Left ventricle myocardium inferior (tissue), 1 donor: Measurements from ENCODE around the gene SLC50A1. TPM values are rescaled to one million over a fixed set of nuclear protein-coding genes. Genes with fewer than 3 reads are reported as not detected.
A peak's percentile ranks its signal among the peaks of the same experiment; 100 is the strongest.

ENCODE experiments used
- DNase-seq: peaks from one replicate; pipeline ENCODE4 v3.0.0-alpha.2; 2020
- H3K27ac ChIP-seq: fragments of 200-600 bp; replicated peaks from 2 replicates; pipeline ENCODE4 v1.8.0; 2021
- H3K27me3 ChIP-seq: fragments of 200-600 bp; 2 replicates; pipeline ENCODE4 v1.8.0; 2021; ENCODE audit warnings: low read depth
- H3K36me3 ChIP-seq: fragments of 200-600 bp; 2 replicates; pipeline ENCODE4 v1.8.0; 2021
- H3K4me1 ChIP-seq: fragments of 200-600 bp; 2 replicates; pipeline ENCODE4 v1.8.0; 2021
- H3K4me3 ChIP-seq: fragments of 200-600 bp; 2 replicates; pipeline ENCODE4 v1.8.0; 2021; ENCODE audit warnings: mild to moderate bottlenecking, moderate library complexity
- H3K9me3 ChIP-seq: fragments of 200-600 bp; replicated peaks from 2 replicates; pipeline ENCODE4 v1.8.0; 2021
- intact Hi-C: fragments of 100-400 bp; cut with micrococcal nuclease; formaldehyde crosslinking; loops from one replicate; pipeline ENCODE4 v1.11.0; 2022
- total RNA-seq: library from RNA; stranded (reverse); fragmentation: NEBNext Ultra II Directional; extraction: Animal tissue kit (Norgen Biotek cat#: 25700); gene quantifications from one replicate; pipeline ENCODE4 v1.2.1, GENCODE V29; 2021
- TF ChIP-seq, protein P1 (sequence below): fragments of 200-600 bp; IDR thresholded peaks from 2 replicates; pipeline ENCODE4 v1.8.0; 2021; ENCODE audit warnings: antibody characterized with exemption, mild to moderate bottlenecking, borderline replicate concordance
- donor health status: DM: no; HTN: yes; CAD: no; lungs with severe emphysema.

Gene SLC50A1
- total RNA-seq, 1 donor from 2014 or later = 8.2 TPM

- peaks cover 83% of the 10 kb centered on the region for H3K4me1 ChIP-seq
- TF ChIP-seq, protein P1, sequence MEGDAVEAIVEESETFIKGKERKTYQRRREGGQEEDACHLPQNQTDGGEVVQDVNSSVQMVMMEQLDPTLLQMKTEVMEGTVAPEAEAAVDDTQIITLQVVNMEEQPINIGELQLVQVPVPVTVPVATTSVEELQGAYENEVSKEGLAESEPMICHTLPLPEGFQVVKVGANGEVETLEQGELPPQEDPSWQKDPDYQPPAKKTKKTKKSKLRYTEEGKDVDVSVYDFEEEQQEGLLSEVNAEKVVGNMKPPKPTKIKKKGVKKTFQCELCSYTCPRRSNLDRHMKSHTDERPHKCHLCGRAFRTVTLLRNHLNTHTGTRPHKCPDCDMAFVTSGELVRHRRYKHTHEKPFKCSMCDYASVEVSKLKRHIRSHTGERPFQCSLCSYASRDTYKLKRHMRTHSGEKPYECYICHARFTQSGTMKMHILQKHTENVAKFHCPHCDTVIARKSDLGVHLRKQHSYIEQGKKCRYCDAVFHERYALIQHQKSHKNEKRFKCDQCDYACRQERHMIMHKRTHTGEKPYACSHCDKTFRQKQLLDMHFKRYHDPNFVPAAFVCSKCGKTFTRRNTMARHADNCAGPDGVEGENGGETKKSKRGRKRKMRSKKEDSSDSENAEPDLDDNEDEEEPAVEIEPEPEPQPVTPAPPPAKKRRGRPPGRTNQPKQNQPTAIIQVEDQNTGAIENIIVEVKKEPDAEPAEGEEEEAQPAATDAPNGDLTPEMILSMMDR = no peak
- no peaks in the 10 kb centered on the region for H3K27me3 ChIP-seq
- H3K4me3 ChIP-seq = peak within 1 kb of the TSS; percentile 87
- intact Hi-C loops = loop anchor here (5.0 kb wide), 1 partner anchor 35 kb away; no protein-coding TSS in a partner anchor
- peak; percentile 75 for DNase-seq
- no peaks in the 10 kb centered on the region for H3K9me3 ChIP-seq
- peaks cover 13% of the 10 kb centered on the region for H3K36me3 ChIP-seq
- H3K27ac ChIP-seq = peak within 1 kb of the TSS; percentile 95
Observed at GRCh38 chr1:155127105-155127966, 8.3 kb upstream of the SLC50A1 start, which contains the start of gene EFNA1. TSS of gene EFNA1 (plus strand) at chr1:155127876. CDS start at chr1:155127978, 102 bp downstream.

- peak overlapping the region; percentile 87 for H3K4me3 ChIP-seq
- TF ChIP-seq, protein P1 = no peak
- peaks cover 22% of the 10 kb centered on the region for H3K36me3 ChIP-seq
- H3K27ac ChIP-seq = peak overlapping the region; percentile 95
- no peak for DNase-seq
- no peaks in the 10 kb centered on the region for H3K9me3 ChIP-seq
- H3K27me3 ChIP-seq = no peaks in the 10 kb centered on the region
- peaks cover 91% of the 10 kb centered on the region for H3K4me1 ChIP-seq
- intact Hi-C loops = loop anchor here (5.0 kb wide), 1 partner anchor 36 kb away; no protein-coding TSS in a partner anchor
Observed at GRCh38 chr1:155127967-155128754, 7.5 kb upstream of the SLC50A1 start.

DNA sequence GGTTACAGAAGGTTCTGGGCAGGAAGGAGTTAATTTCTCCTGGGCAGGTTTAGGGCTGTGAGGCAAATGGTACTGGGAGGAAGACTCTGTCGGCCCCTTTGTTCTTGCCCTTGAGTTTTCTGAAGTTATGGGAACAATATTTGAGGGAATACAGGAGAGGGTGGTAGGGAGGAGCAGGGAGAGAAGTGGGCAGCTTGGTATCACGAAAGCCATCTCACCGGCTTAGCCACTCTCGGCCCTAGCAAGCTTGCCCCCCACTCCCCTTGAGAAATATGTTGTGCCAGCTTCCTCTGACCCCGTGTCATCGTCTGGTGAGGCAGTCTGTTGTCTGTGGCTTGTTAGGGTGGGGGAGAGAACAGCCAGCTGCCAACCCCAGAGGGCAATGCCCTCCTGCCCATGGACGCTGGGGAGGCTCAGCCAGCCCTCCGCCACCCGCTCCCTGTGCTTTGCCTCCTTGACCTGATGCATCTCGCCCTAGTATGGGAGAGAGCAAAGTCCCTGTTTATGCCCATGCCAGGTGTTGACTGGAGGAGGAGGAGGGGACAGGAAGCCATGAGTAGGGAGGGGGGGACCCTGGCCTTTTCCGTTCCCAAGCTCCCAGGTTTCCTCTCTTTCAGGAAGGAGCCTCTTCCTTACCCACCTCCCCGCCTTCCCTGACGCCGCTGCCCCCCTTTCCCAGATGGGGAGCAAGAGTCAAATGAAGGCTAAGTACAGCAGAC is 6.7 kb upstream of the SLC50A1 start:
- DNase-seq = peak; percentile 51
- intact Hi-C loops = loop anchor here (5.0 kb wide), 1 partner anchor 37 kb away; no protein-coding TSS in a partner anchor
- TF ChIP-seq, protein P1 = no peak
- Histone ChIP-seq H3K36me3 (peaks cover 29% of the 10 kb centered on the region), H3K4me3 (peak overlapping the region; percentile 87), H3K27me3 (no peaks in the 10 kb centered on the region), H3K4me1 (peaks cover 99% of the 10 kb centered on the region), H3K27ac (peak overlapping the region; percentile 95), H3K9me3 (no peaks in the 10 kb centered on the region)

DNA sequence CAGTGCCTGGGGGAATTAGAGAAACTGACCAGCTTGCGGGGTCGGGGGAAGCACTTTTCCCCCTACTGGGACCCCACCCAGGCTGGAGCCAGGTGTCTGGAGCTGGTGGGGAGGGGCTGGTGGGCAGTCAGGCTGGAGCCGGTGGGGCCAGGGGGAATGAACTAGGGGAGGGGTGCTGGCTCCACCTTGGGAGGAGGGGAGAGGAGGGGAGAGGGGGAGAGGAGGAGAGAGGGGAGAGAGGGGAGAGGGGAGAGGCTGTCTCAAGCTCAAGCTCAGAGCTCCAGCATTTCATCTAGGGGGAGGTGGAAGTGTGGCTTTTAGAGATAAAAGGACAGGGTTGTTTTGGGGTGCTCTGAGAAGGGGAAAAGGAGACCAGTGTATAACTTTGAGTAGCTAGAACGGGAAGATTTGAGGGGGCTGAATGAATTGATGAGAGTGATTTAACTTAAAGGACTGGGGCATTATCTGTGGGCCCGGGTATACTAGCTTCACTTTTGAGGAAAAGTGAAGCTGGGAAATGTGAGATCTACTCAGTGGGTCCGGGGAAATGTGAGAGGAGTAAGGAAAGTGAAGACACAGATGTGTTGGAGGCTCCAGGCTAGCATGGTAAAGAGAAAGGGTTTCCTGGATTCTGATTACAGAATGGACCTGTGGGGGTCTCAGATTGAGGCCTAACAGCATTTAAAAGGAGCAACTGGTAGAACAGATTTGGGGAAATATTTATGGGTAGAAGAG is 5.2 kb upstream of the SLC50A1 start:
- Histone ChIP-seq H3K9me3 (no peaks in the 10 kb centered on the region), H3K36me3 (peaks cover 40% of the 10 kb centered on the region), H3K27ac (peak overlapping the region; percentile 95), H3K4me1 (peaks cover 99% of the 10 kb centered on the region), H3K4me3 (peak overlapping the region; percentile 87), H3K27me3 (no peaks in the 10 kb centered on the region)
- TF ChIP-seq, protein P1 = no peak
- DNase-seq = no peak
- intact Hi-C loops = no loop called here
